Measurements from ENCODE around the gene ZNF221.

DNA sequence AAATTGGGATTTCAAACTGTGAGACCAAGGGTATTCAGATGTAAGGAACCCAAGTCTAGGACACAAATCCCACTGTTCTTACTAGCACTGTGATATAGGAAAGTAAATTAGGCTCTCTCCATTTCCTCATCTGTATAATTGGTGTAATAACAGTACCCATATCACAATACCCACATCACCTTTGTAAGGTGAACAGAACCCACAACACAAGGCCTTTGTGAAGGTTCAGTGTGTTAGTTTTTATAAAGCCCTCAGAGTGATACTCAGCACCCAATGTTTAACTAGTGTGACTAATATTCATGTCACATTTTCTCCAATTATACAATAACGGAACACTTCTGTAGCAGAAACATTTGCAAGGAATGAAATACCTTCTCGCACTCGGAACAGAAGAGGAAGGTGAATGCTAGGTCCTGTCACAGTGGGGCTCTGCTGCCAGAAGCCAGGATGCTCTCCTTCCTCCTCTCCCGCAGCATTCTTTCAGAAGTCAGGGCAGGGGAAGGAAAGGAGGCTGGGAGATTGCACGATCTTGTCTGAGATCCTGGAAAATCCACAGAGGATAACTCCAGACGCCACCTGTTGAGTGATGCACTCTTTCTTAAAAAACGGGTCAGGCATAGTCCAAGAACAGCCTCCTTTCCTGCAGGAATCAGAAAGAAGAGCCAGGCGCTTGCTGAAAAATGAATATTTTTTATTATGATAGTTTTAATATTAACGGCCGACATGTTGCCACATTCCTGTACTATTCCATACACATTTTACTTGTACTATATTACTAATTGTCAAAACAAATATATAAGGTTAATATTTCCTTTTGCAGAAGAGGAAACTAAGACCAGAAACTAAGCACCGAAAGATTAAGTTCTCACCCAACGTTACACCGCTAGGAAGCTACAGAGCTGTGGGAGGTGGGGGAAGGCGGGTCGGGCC lies 16.7 kb upstream of the ZNF221 start:
- TF ChIP-seq POLR2A (IDR thresholded peaks at IDR 0.05; ENCODE audit: low read length) (no peak), GATA1 (IDR thresholded peaks at IDR 0.05; ENCODE audit: low read depth, low read length) (no peak)

Data from erythroblast (primary cell).